Measurements from ENCODE around the gene SCAMP3. TPM values are rescaled to one million over a fixed set of nuclear protein-coding genes. Genes with fewer than 3 reads are reported as not detected.

Gene SCAMP3
- 104 and 115 TPM in 2 replicates for polyA plus RNA-seq (2011; rRNA removed)
- 73.6 and 94.7 TPM in 2 replicates for polyA minus RNA-seq (2011; rRNA and poly(A)+ RNA removed)

DNA sequence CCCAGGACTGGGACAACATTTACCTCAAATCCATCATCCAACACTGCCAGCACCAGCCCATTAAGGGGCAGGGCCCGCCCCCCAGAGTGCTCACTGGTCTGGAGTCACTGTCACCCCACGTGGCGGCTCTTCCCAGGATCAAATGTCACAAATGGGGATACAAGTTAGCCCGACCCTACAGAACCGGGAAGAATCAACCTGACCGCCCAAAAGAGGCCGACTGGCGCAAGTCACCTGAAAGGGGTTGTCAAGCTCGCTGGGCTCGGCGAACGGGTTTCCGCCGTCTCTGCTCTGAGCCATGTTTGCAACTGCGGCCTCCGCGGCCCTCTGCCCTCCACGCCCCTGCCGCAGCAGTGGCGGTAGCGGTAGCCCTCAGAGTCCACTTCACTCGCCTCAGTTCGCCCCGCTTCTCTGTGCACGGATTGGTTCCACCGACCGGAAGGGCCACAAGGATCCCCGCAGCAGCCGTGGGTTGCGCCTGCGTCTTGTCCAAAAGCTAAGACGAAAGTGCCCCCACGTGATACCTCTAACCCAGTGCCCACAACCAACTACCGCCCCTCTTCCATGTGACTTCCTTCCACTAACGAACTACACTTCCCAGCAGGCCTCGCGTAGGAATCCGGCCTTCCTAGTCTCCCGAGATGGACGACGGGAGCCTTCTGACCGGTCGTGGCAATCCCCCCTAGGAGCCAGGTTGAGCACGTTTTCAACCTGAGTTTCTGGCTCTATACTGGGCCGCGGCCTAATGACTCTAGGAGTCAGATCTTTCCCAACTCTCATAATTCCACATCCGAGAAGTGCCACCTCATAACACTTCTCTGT is at the start of gene SCAMP3:
Gene SCAMP3, minus strand, starts transcription at position 509 of the 822 bp plus-strand sequence. Its CDS starts 209 bp downstream, at position 300.
- TF ChIP-seq, protein P1, sequence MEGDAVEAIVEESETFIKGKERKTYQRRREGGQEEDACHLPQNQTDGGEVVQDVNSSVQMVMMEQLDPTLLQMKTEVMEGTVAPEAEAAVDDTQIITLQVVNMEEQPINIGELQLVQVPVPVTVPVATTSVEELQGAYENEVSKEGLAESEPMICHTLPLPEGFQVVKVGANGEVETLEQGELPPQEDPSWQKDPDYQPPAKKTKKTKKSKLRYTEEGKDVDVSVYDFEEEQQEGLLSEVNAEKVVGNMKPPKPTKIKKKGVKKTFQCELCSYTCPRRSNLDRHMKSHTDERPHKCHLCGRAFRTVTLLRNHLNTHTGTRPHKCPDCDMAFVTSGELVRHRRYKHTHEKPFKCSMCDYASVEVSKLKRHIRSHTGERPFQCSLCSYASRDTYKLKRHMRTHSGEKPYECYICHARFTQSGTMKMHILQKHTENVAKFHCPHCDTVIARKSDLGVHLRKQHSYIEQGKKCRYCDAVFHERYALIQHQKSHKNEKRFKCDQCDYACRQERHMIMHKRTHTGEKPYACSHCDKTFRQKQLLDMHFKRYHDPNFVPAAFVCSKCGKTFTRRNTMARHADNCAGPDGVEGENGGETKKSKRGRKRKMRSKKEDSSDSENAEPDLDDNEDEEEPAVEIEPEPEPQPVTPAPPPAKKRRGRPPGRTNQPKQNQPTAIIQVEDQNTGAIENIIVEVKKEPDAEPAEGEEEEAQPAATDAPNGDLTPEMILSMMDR (IDR thresholded peaks at IDR 0.05; ENCODE audit: low read depth, low read length): no peak
- H3K9me3 ChIP-seq (ENCODE audit: control insufficient read depth, insufficient read depth, low read length): no peaks in the 10 kb centered on the region; the same call in 1 of the 2 replicates
- H3K4me3 ChIP-seq (ENCODE audit: low read depth, low read length): peak within 1 kb of the TSS; percentile 96
- H3K27ac ChIP-seq (ENCODE audit: low read depth, low read length): peak within 1 kb of the TSS; percentile 81
- ChIA-PET CTCF (interaction anchor here (1.0 to 4.9 kb wide), 2 partner anchors 12 to 89 kb away, joined by 3 to 55 read pairs; partner anchors contain the start of gene KRTCAP2), POLR2A (interaction anchor here (0.5 to 2.4 kb wide), 7 partner anchors 9 to 387 kb away, joined by 3 to 18 read pairs (median 3); partner anchors contain the start of gene CLK2)
- no peaks in the 10 kb centered on the region for H3K27me3 ChIP-seq (ENCODE audit: control insufficient read depth, insufficient read depth, low read length)
- peak; percentile 96 for DNase-seq (ENCODE audit: low read depth, low spot score)

DNA sequence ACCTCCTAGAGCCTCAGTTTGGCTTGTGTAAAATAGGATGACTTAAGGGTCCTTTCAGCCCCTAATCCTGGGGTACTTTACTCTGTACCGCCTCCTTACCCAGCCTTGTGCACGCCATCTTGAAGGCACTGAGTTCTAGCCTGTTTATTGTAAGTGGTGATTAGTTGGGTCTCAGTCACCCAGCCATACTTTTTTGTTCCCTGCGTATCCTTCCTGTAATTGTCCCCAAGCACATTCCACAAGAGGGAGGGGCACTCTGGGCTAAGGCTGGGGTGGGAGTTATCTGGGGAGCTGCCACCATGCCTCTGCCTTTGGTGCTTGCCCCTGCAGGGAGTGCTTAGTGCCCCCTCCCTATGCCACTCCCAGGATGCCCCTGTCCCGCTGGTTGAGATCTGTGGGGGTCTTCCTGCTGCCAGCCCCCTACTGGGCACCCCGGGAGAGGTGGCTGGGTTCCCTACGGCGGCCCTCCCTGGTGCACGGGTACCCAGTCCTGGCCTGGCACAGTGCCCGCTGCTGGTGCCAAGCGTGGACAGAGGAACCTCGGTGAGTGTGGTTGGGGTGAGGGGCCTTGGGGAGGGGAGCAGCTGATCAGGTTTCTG is 47.4 kb upstream of the SCAMP3 start:
- DNase-seq (ENCODE audit: low read depth, low spot score): no peak
- ChIA-PET POLR2A (no interaction called here), CTCF (interaction anchor here (4.0 kb wide), 1 partner anchor 58 kb away, joined by 17 read pairs; no protein-coding TSS in a partner anchor)
- no peaks in the 10 kb centered on the region; the same call in 1 of the 2 replicates for H3K9me3 ChIP-seq (ENCODE audit: control insufficient read depth, insufficient read depth, low read length)
- H3K27me3 ChIP-seq (ENCODE audit: control insufficient read depth, insufficient read depth, low read length): no peaks in the 10 kb centered on the region
- peak overlapping the region; percentile 75 for H3K27ac ChIP-seq (ENCODE audit: low read depth, low read length)
- TF ChIP-seq, protein P1 (IDR thresholded peaks at IDR 0.05; ENCODE audit: low read depth, low read length): no peak
- H3K4me3 ChIP-seq (ENCODE audit: low read depth, low read length): peak overlapping the region; percentile 85

DNA sequence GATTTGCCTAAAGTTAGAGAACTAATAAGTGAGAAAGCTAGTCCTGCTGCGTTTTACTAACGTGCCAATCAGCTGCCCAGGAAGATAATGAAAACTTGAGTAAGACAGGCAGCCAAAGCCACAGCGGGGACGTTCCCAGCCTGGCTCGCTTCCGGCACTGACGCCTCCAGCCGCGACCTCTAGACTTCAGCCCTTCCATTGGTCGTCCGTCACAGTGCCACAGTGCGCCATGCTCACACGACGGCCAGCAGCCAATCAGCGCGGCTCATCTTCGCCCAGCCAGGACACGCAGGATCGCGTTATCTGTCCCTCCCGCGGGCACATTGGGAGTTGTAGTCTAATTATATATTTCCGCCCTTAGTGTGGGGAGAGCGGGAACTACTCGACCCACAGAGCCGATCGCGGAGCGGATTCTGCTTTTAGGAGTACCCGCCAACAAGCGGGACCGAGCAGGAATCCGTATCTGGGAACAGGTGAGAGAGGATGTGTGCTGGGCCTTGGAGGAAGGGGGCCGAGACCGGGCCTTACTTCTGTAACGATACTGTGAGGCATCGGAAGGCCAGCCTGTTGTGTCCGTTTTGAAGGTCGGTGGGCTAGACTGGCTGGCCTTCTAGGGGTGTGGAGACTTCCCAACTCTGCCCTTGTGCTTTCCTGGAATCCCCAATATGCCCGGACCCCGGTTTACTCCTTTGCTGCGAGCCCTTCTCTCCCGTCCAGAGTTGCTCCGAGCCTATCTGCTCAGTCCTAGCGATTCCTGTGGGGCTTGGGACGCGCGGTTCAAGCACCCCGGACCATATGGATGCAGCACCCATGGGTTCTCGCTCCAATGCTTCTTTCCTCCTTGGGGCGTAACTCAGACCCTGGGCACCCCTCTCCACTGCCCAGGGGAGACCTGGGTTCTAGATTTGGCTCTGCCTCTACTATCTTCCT is 46.6 kb upstream of the SCAMP3 start, which contains the start of gene FDPS:
Gene FDPS, plus strand, starts transcription at position 374 of the 930 bp plus-strand sequence. CDS start 924 bp downstream, outside the sequence.
- TF ChIP-seq, protein P1 (IDR thresholded peaks at IDR 0.05; ENCODE audit: low read depth, low read length): no peak; the same call in 1 of the 2 replicates
- POLR2A ChIA-PET: interaction anchor here (0.6 to 1.4 kb wide), 5 partner anchors 13 to 1046 kb away, joined by 3 to 5 read pairs (median 3); partner anchors contain the start of gene RUSC1
- no peaks in the 10 kb centered on the region for H3K27me3 ChIP-seq (ENCODE audit: control insufficient read depth, insufficient read depth, low read length)
- CTCF ChIA-PET: interaction anchor here (1.4 to 5.9 kb wide), 3 partner anchors 13 to 58 kb away, joined by 4 to 46 read pairs (median 10); partner anchors contain the start of gene RUSC1
- peak within 1 kb of the TSS; percentile 85 for H3K4me3 ChIP-seq (ENCODE audit: low read depth, low read length)
- peak within 1 kb of the TSS; percentile 91 for H3K27ac ChIP-seq (ENCODE audit: low read depth, low read length)
- no peaks in the 10 kb centered on the region; the same call in 1 of the 2 replicates for H3K9me3 ChIP-seq (ENCODE audit: control insufficient read depth, insufficient read depth, low read length)
- peak; percentile 95 for DNase-seq (ENCODE audit: low read depth, low spot score)

DNA sequence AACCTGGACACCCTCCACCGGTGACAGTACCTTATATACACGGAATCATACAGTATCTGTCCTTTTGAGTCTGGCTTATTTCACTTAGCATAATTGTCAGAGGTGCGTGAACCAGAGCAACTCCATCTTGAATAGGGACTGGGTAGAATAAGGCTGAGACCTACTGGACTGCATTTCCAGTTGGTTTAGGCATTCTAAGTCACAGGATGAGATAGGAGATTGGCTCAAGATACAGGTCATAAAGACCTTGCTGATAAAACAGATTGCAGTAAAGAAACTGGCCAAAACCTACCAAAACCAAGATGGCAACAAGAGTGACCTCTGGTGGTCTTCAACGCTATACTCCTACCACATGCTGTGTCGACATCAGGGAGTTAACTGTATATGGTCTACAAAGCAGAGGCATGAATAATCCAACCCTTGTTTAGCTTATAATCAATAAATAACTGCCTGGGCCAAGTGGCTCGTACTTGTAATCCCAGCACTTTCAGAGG is 45.1 kb upstream of the SCAMP3 start:
- no peaks in the 10 kb centered on the region for H3K27me3 ChIP-seq (ENCODE audit: control insufficient read depth, insufficient read depth, low read length)
- H3K4me3 ChIP-seq (ENCODE audit: low read depth, low read length): no peak overlapping the region
- no peak overlapping the region for H3K27ac ChIP-seq (ENCODE audit: low read depth, low read length)
- ChIA-PET CTCF (interaction anchor here (1.3 to 5.9 kb wide), 5 partner anchors 14 to 57 kb away, joined by 4 to 46 read pairs (median 5); partner anchors contain the start of genes HCN3 and RUSC1), POLR2A (interaction anchor here (0.6 to 1.4 kb wide), 4 partner anchors 16 to 61 kb away, joined by 3 to 9 read pairs (median 4); no protein-coding TSS in a partner anchor)
- DNase-seq (ENCODE audit: low read depth, low spot score): no peak
- H3K9me3 ChIP-seq (ENCODE audit: control insufficient read depth, insufficient read depth, low read length): no peaks in the 10 kb centered on the region; the same call in 1 of the 2 replicates
- TF ChIP-seq, protein P1 (IDR thresholded peaks at IDR 0.05; ENCODE audit: low read depth, low read length): peak; percentile 47
